Suprapubic skin (tissue), 4 donors: Measurements from ENCODE around the gene DNAI1. TPM values are rescaled to one million over a fixed set of nuclear protein-coding genes. Genes with fewer than 3 reads are reported as not detected.

ENCODE experiments used
- DNase-seq, 2 donors: peaks; one replicate each; pipeline ENCODE4 v3.0.0-alpha.2; 2019; ENCODE audit warnings: low spot score in 2 of 2
- H3K27ac ChIP-seq: fragments of 200-600 bp; sonication (generic); one replicate; pipeline ENCODE4 v1.5.1; 2019
- H3K27me3 ChIP-seq: fragments of 200-600 bp; sonication (generic); one replicate; pipeline ENCODE4 v1.5.1; 2019
- H3K36me3 ChIP-seq: fragments of 200-600 bp; sonication (generic); one replicate; pipeline ENCODE4 v1.5.1; 2019
- H3K4me1 ChIP-seq: fragments of 200-600 bp; sonication (generic); one replicate; pipeline ENCODE4 v1.5.1; 2019
- H3K4me3 ChIP-seq: fragments of 200-600 bp; sonication (generic); one replicate; pipeline ENCODE4 v1.5.1; 2019; ENCODE audit warnings: mild to moderate bottlenecking
- H3K9me3 ChIP-seq: fragments of 200-600 bp; sonication (generic); one replicate; pipeline ENCODE4 v1.5.1; 2019
- CTCF ChIP-seq, 2 donors: fragments of 200-600 bp in 1 of 2; fragments of 450-650 bp in 1 of 2; sonication (generic) in 1 of 2; IDR thresholded peaks; one replicate each; pipeline ENCODE4 v1.5.1; 2016 to 2019; ENCODE audit warnings: antibody characterized with exemption in 2 of 2, mild to moderate bottlenecking in 1 of 2, moderate library complexity in 1 of 2
- EP300 ChIP-seq: sonication (generic); formaldehyde crosslinking; IDR thresholded peaks from one replicate; pipeline ENCODE4 v1.6.1; 2017; ENCODE audit warnings: antibody characterized with exemption
- POLR2A ChIP-seq, 2 donors: fragments of 450-650 bp; IDR thresholded peaks; one replicate each; pipeline ENCODE4 v1.6.1; 2017; ENCODE audit warnings: antibody characterized with exemption in 2 of 2, mild to moderate bottlenecking in 2 of 2, moderate library complexity in 2 of 2
- POLR2AphosphoS5 ChIP-seq, 3 donors: sonication (generic); formaldehyde crosslinking; IDR thresholded peaks; one replicate each; pipeline ENCODE4 v1.6.1; 2017; ENCODE audit warnings: antibody characterized with exemption in 3 of 3
- WGBS: methylation state at CpG from one replicate; pipeline ENCODE4 v1.1.5; 2018; 5-methylcytosine and 5-hydroxymethylcytosine counted together
- total RNA-seq, 4 donors: library from RNA; depleted of rRNA; stranded (reverse); fragments of >200 nt; gene quantifications; one replicate each; pipeline ENCODE4 v1.1.0, GENCODE V29; 2016

DNAI1 gene
- total RNA-seq: not detected

- Histone ChIP-seq H3K27ac (peak within 1 kb of the TSS; percentile 79), H3K4me1 (peaks cover 51% of the 10 kb centered on the region), H3K27me3 (no peaks in the 10 kb centered on the region), H3K4me3 (peak within 1 kb of the TSS; percentile 81), H3K9me3 (no peaks in the 10 kb centered on the region), H3K36me3 (no peaks in the 10 kb centered on the region)
- peak; percentile 99 for DNase-seq
- WGBS: under 1% methylated on average over 15 of the region's 94 CpGs
- no peak for TF ChIP-seq EP300
- TF ChIP-seq POLR2AphosphoS5 (IDR thresholded peaks at IDR 0.05): peak in 1 of 3 donors; percentile 80
- peak; percentile 27 to 61 for TF ChIP-seq POLR2A (IDR thresholded peaks at IDR 0.05)
- no peak for TF ChIP-seq CTCF (IDR thresholded peaks at IDR 0.05)
Observed at GRCh38 chr9:34458013-34458958, at the start of gene DNAI1, which contains the start of gene FAM219A. Gene DNAI1, plus strand, starts transcription at chr9:34458805. Its CDS starts 201 bp downstream, at chr9:34459006. Gene FAM219A, minus strand, starts transcription at chr9:34458570. Its CDS starts 307 bp downstream, at chr9:34458263.

GRCh38 chr9:34409154-34409553, 49.5 kb upstream of the DNAI1 start:
- H3K9me3 ChIP-seq: no peaks in the 10 kb centered on the region
- no peaks in the 10 kb centered on the region for H3K4me1 ChIP-seq
- H3K27me3 ChIP-seq: no peaks in the 10 kb centered on the region
- WGBS: 74% methylated on average over 2 of the region's 2 CpGs
- DNase-seq: no peak
- H3K4me3 ChIP-seq: no peak overlapping the region
- no peak for TF ChIP-seq POLR2AphosphoS5 (IDR thresholded peaks at IDR 0.05)
- no peak for TF ChIP-seq POLR2A (IDR thresholded peaks at IDR 0.05)
- TF ChIP-seq CTCF (IDR thresholded peaks at IDR 0.05): no peak
- no peak for TF ChIP-seq EP300
- peaks cover 8% of the 10 kb centered on the region for H3K36me3 ChIP-seq
- no peak overlapping the region for H3K27ac ChIP-seq

GRCh38 chr9:34412336-34412735, 46.3 kb upstream of the DNAI1 start:
- H3K36me3 ChIP-seq: no peaks in the 10 kb centered on the region
- H3K4me1 ChIP-seq: no peaks in the 10 kb centered on the region
- no peaks in the 10 kb centered on the region for H3K27me3 ChIP-seq
- no peak for DNase-seq
- H3K27ac ChIP-seq: no peak overlapping the region
- H3K9me3 ChIP-seq: no peaks in the 10 kb centered on the region
- TF ChIP-seq POLR2A (IDR thresholded peaks at IDR 0.05) (no peak), EP300 (no peak), CTCF (IDR thresholded peaks at IDR 0.05) (no peak), POLR2AphosphoS5 (IDR thresholded peaks at IDR 0.05) (no peak)
- H3K4me3 ChIP-seq: no peak overlapping the region
- 96% methylated on average over 1 of the region's 1 CpG for WGBS

GRCh38 chr9:34413231-34413852, 45.3 kb upstream of the DNAI1 start:
- Histone ChIP-seq H3K9me3 (no peaks in the 10 kb centered on the region), H3K4me3 (no peak overlapping the region), H3K36me3 (no peaks in the 10 kb centered on the region), H3K27me3 (no peaks in the 10 kb centered on the region), H3K27ac (no peak overlapping the region), H3K4me1 (no peaks in the 10 kb centered on the region)
- no peak for DNase-seq
- TF ChIP-seq POLR2A (IDR thresholded peaks at IDR 0.05): no peak
- TF ChIP-seq POLR2AphosphoS5 (IDR thresholded peaks at IDR 0.05): no peak
- no peak for TF ChIP-seq CTCF (IDR thresholded peaks at IDR 0.05)
- TF ChIP-seq EP300: no peak
- WGBS: 25% methylated on average over 6 of the region's 6 CpGs

- Histone ChIP-seq H3K36me3 (no peaks in the 10 kb centered on the region), H3K27ac (no peak overlapping the region), H3K4me3 (no peak overlapping the region), H3K27me3 (no peaks in the 10 kb centered on the region), H3K4me1 (peaks cover 19% of the 10 kb centered on the region), H3K9me3 (no peaks in the 10 kb centered on the region)
- 83% methylated on average over 3 of the region's 3 CpGs for WGBS
- DNase-seq: no peak
- no peak for TF ChIP-seq CTCF (IDR thresholded peaks at IDR 0.05)
- TF ChIP-seq EP300: no peak
- no peak for TF ChIP-seq POLR2AphosphoS5 (IDR thresholded peaks at IDR 0.05)
- no peak for TF ChIP-seq POLR2A (IDR thresholded peaks at IDR 0.05)
Observed at GRCh38 chr9:34417734-34418133, 40.9 kb upstream of the DNAI1 start.
